ENCODE measurements around the gene SNRK. TPM values are rescaled to one million over a fixed set of nuclear protein-coding genes. Genes with fewer than 3 reads are reported as not detected.

Gene SNRK
- total RNA-seq, 1 donor from 2014 or later, result 26.1 TPM

DNA sequence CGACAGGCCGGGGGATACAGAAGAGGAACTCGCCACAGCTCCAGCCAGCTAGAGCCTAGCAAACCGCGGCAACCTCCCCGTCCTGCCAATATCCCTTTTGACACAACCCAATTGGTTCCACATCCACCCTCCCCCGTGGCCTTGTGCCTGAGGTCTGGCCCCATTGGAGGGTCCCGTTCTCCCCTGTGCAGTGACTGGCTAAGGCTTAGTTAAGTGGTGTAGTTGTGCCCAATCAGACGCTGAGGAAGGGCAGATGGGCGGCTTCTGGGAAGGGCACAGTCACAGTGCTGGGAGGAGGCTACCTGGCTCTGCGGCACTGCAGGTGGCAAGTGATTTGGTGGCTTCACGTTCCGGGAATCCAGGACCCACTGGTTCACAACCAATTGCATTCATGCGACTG, 78.6 kb downstream of the SNRK start:
- DNase-seq (ENCODE audit: low spot score), result no peak
- Histone ChIP-seq H3K36me3 (no peaks in the 10 kb centered on the region), H3K27ac (no peak overlapping the region), H4K20me1 (ENCODE audit: low read depth) (no peaks in the 10 kb centered on the region), H3K9ac (no peak overlapping the region), H3K27me3 (no peaks in the 10 kb centered on the region), H3K4me1 (no peaks in the 10 kb centered on the region), H3K79me2 (ENCODE audit: low read depth) (no peaks in the 10 kb centered on the region), H3K9me3 (ENCODE audit: low read depth) (no peaks in the 10 kb centered on the region), H3K4me3 (no peak overlapping the region), H3F3A (ENCODE audit: low read depth) (peaks cover 6% of the 10 kb centered on the region), H2AFZ (replicated peaks) (no peak overlapping the region), H3K4me2 (no peak overlapping the region)
- Mint-ChIP-seq H3K27me3 (ENCODE audit: insufficient read depth, low read depth) (peaks cover 7% of the 10 kb centered on the region), H3K27ac (no peak overlapping the region), H3K4me1 (no peaks in the 10 kb centered on the region), H3K9me3 (no peaks in the 10 kb centered on the region), H3K4me3 (no peak overlapping the region), H3K36me3 (peaks cover 7% of the 10 kb centered on the region)
- TF ChIP-seq CTCF (IDR thresholded peaks at IDR 0.05), result no peak
- TF ChIP-seq EZH2phosphoT487 (IDR thresholded peaks at IDR 0.05), result no peak
- no peak for TF ChIP-seq EZH2 (IDR thresholded peaks at IDR 0.05)

DNA sequence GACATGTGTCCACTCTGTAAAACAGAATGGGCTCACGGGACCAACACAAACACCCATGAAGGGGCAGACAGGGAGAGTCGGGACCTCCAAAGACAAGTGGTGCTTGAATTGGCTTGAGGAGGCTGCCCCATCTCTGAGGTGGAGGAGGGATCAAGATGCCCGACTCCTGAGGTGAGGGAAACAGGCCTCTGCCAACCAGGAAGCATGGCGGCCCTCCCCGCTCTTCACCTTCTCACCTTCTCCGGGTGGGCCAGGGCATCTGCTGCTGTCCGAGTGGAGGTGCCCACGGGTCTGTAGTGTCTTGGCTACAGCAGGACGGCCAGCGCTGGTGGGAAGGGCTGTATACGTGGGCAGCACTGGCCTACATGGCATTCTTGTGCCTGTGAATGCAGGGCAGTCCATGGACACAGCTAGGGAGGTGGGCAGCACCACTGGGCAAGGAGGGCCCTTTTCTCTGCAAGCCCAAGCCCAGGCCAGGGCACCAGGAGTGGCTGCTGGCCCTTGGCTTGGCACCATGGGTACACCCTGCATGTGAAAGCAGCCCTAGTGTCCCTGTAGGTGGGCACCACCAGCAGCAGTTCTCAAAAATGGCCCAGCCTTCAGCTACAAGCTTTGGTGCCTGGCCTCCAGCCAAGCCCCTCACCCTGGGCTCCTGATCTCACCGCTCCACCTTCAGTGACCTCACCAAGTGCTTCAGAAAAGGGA, 79.4 kb downstream of the SNRK start:
- no peak overlapping the region for H3K27ac Mint-ChIP-seq

DNA sequence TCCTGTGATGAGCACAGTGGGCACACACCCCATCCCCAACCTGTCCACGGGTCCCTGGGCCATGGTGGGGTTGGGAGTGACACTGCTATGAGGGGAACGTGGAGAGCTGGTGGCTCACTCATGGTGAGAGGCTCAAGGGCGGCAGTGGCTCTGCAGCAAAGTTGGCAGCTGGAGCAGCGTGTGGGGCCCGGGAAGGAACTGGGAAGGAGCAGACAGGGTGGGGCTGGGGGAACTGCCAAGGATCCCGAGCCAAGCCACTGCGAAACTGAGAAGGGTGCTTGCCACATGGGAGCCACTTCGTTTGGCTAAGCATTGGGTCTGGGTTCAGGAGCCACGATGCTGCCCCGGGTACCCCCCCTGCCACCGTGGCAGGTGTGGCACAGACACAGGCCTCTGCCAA, 80.1 kb downstream of the SNRK start:
- no peaks in the 10 kb centered on the region for H3F3A ChIP-seq (ENCODE audit: low read depth)
- H3K4me3 ChIP-seq, result no peak overlapping the region
- Mint-ChIP-seq H3K4me3 (no peak overlapping the region), H3K9me3 (no peaks in the 10 kb centered on the region), H3K4me1 (no peaks in the 10 kb centered on the region), H3K27me3 (ENCODE audit: insufficient read depth, low read depth) (peaks cover 7% of the 10 kb centered on the region), H3K36me3 (peaks cover 7% of the 10 kb centered on the region), H3K27ac (no peak overlapping the region)
- no peak for DNase-seq (ENCODE audit: low spot score)
- no peak overlapping the region for H3K9ac ChIP-seq
- no peaks in the 10 kb centered on the region for H3K9me3 ChIP-seq (ENCODE audit: low read depth)
- no peaks in the 10 kb centered on the region for H3K79me2 ChIP-seq (ENCODE audit: low read depth)
- no peaks in the 10 kb centered on the region for H3K36me3 ChIP-seq
- H3K27me3 ChIP-seq, result no peaks in the 10 kb centered on the region
- H3K4me2 ChIP-seq, result no peak overlapping the region
- H3K4me1 ChIP-seq, result no peaks in the 10 kb centered on the region
- H2AFZ ChIP-seq (replicated peaks), result no peak overlapping the region
- TF ChIP-seq EZH2phosphoT487 (IDR thresholded peaks at IDR 0.05) (no peak), CTCF (IDR thresholded peaks at IDR 0.05) (no peak), EZH2 (IDR thresholded peaks at IDR 0.05) (no peak)
- H3K27ac ChIP-seq, result no peak overlapping the region
- no peaks in the 10 kb centered on the region for H4K20me1 ChIP-seq (ENCODE audit: low read depth)

More for the DNA sequence above, 79.4 kb downstream of the SNRK start:
- H3K36me3 ChIP-seq, result no peaks in the 10 kb centered on the region
- no peaks in the 10 kb centered on the region for H3K9me3 ChIP-seq (ENCODE audit: low read depth)
- Mint-ChIP-seq H3K36me3 (peaks cover 7% of the 10 kb centered on the region), H3K9me3 (no peaks in the 10 kb centered on the region), H3K4me3 (no peak overlapping the region), H3K4me1 (no peaks in the 10 kb centered on the region), H3K27me3 (ENCODE audit: insufficient read depth, low read depth) (peaks cover 7% of the 10 kb centered on the region)
- TF ChIP-seq EZH2phosphoT487 (IDR thresholded peaks at IDR 0.05), result no peak
- TF ChIP-seq EZH2 (IDR thresholded peaks at IDR 0.05), result no peak
- TF ChIP-seq CTCF (IDR thresholded peaks at IDR 0.05), result no peak
- no peak overlapping the region for H3K27ac ChIP-seq
- H3F3A ChIP-seq (ENCODE audit: low read depth), result peaks cover 1% of the 10 kb centered on the region
- H2AFZ ChIP-seq (replicated peaks), result no peak overlapping the region
- no peaks in the 10 kb centered on the region for H3K79me2 ChIP-seq (ENCODE audit: low read depth)
- no peak for DNase-seq (ENCODE audit: low spot score)
- no peak overlapping the region for H3K4me2 ChIP-seq
- no peak overlapping the region for H3K4me3 ChIP-seq
- H3K4me1 ChIP-seq, result no peaks in the 10 kb centered on the region
- no peaks in the 10 kb centered on the region for H3K27me3 ChIP-seq
- H3K9ac ChIP-seq, result no peak overlapping the region
- no peaks in the 10 kb centered on the region for H4K20me1 ChIP-seq (ENCODE audit: low read depth)

Measured in neural progenitor cell (in vitro differentiated cells).